ENCODE results near the gene SDS.

GRCh38 chr12:113369391-113369985 lies 34.2 kb downstream of the SDS start:
- no peak for TF ChIP-seq CTCF (IDR thresholded peaks at IDR 0.05)
- TF ChIP-seq ZFX (IDR thresholded peaks at IDR 0.05; ENCODE audit: borderline replicate concordance) = no peak

Data from 22Rv1 (cell line).